Spleen (tissue), 7 donors: ENCODE results near the gene TTC3.

Experiments used
- CTCF ChIP-seq, 11 experiments: fragments of 200-600 bp in 7 of 11; fragments of 450-650 bp in 4 of 11; sonication (generic) in 4 of 11; IDR thresholded peaks in 8 of 11; conservative IDR thresholded peaks in 3 of 11; 1 replicate in 7 of 11; 2 replicates in 4 of 11; pipeline versions ENCODE4 v1.4.0 to v1.8.0; 2016 to 2021; ENCODE audit warnings: antibody characterized with exemption in 11 of 11, inconsistent platforms in 4 of 11, mild to moderate bottlenecking in 1 of 11
- POLR2AphosphoS5 ChIP-seq, 3 donors: sonication (generic); formaldehyde crosslinking; IDR thresholded peaks; one replicate each; pipeline ENCODE4 v1.5.1; 2017; ENCODE audit warnings: antibody characterized with exemption in 3 of 3
- donor health status: DM: no; HTN: no; CAD: no; lungs with moderate emphysema.
- donor health status: DM: no; HTN: no; CAD: no.
- donor health status: DM: no; HTN: no; CAD: no.

DNA sequence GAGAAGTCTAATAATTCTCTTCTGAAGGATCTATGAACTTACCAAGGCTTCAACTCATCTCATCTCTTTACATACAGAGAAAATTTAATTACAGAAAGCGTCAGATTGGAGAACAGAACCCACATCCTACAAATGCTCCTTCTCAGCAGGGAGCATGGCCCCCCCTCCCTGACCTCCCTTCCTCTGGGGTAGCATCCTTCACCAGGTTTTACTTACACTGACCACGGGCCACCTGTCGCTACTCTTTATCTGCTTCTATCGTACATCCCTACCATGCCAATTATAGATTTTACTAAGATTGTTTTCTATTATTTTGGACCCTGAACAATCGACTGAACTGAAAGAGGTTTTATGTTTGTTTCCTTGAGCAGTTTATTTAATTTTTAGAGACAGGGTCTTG lies 40.8 kb upstream of the TTC3 start:
- TF ChIP-seq CTCF (IDR thresholded peaks at IDR 0.05 in 8 of 11, conservative IDR thresholded peaks at IDR 0.05 in 3 of 11), result no peak
- TF ChIP-seq POLR2AphosphoS5 (IDR thresholded peaks at IDR 0.05), result no peak
